ENCODE data around the gene SMYD3. TPM values are rescaled to one million over a fixed set of nuclear protein-coding genes. Genes with fewer than 3 reads are reported as not detected.
"Not testable (repeated sequence)": the region's sequence is repeated elsewhere in the genome, so short reads cannot be mapped to it uniquely, and the experiment has no call there.

SMYD3 gene
- total and polyA plus RNA-seq, 2 donors (not counting 1 experiment from before 2014, with no cell fraction given) = 9.7 to 37.2 TPM

- H3K4me3 ChIP-seq (ENCODE audit: control extremely low read depth in 1 of 5, extremely low read depth in 1 of 5, insufficient read depth in 1 of 5, low read depth in 2 of 5, low read length in 4 of 5) = no peak overlapping the region
- Mint-ChIP-seq H3K27me3 (no peaks in the 10 kb centered on the region), H3K9me3 (ENCODE audit: insufficient read depth) (peaks cover 3% of the 10 kb centered on the region), H3K4me3 (no peak overlapping the region), H3K27ac (no peak overlapping the region), H3K4me1 (no peaks in the 10 kb centered on the region)
- DNase-seq (no peak), ATAC-seq (ENCODE audit: low read depth) (no peak)
- no peaks in the 10 kb centered on the region for H4K20me1 ChIP-seq (ENCODE audit: control insufficient read depth, insufficient read depth, low read length, poor library complexity, severe bottlenecking)
- no peak overlapping the region for H3K9ac ChIP-seq (ENCODE audit: low read length)
- ChIA-PET POLR2A (no interaction called here), CTCF (no interaction called here)
- 98% methylated on average over 10 of the region's 11 CpGs for WGBS (ENCODE audit: insufficient coverage)
- no peak overlapping the region for H2AFZ ChIP-seq (ENCODE audit: insufficient read depth, low read depth, low read length, poor library complexity, severe bottlenecking)
- H3K27ac ChIP-seq (ENCODE audit: low read length in 2 of 2) = no peak overlapping the region
- H3K79me2 ChIP-seq (ENCODE audit: control insufficient read depth, insufficient read depth, low read length) = no peaks in the 10 kb centered on the region
- no peaks in the 10 kb centered on the region for H3K36me3 ChIP-seq (replicated peaks in 1 of 2; ENCODE audit: control extremely low read depth in 1 of 2, control insufficient read depth in 1 of 2, extremely low read depth in 1 of 2, insufficient read depth in 2 of 2, low read length in 1 of 2)
- H3K4me1 ChIP-seq (ENCODE audit: control insufficient read depth in 2 of 2, insufficient read depth in 2 of 2, low read length in 2 of 2) = no peaks in the 10 kb centered on the region
- no peak overlapping the region for H3K4me2 ChIP-seq (replicated peaks; ENCODE audit: low read depth, low read length, poor library complexity, severe bottlenecking)
- H3K9me3 ChIP-seq (ENCODE audit: control extremely low read depth in 1 of 3, control insufficient read depth in 2 of 3, insufficient read depth in 1 of 3, low read length in 2 of 3) = peaks cover 0 to 13% (median 0%) of the 10 kb centered on the region in 3 donors
- H3K27me3 ChIP-seq (replicated peaks in 1 of 4; ENCODE audit: control extremely low read depth in 1 of 4, control insufficient read depth in 3 of 4, insufficient read depth in 4 of 4, low read length in 3 of 4) = no peaks in the 10 kb centered on the region
- intact Hi-C loops (cut with micrococcal nuclease) = no loop called here
- no peak for TF ChIP-seq EZH2 (IDR thresholded peaks at IDR 0.05; ENCODE audit: borderline replicate concordance, insufficient read depth, low read depth, low read length, poor library complexity, severe bottlenecking)
- TF ChIP-seq, protein P1, sequence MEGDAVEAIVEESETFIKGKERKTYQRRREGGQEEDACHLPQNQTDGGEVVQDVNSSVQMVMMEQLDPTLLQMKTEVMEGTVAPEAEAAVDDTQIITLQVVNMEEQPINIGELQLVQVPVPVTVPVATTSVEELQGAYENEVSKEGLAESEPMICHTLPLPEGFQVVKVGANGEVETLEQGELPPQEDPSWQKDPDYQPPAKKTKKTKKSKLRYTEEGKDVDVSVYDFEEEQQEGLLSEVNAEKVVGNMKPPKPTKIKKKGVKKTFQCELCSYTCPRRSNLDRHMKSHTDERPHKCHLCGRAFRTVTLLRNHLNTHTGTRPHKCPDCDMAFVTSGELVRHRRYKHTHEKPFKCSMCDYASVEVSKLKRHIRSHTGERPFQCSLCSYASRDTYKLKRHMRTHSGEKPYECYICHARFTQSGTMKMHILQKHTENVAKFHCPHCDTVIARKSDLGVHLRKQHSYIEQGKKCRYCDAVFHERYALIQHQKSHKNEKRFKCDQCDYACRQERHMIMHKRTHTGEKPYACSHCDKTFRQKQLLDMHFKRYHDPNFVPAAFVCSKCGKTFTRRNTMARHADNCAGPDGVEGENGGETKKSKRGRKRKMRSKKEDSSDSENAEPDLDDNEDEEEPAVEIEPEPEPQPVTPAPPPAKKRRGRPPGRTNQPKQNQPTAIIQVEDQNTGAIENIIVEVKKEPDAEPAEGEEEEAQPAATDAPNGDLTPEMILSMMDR (IDR thresholded peaks at IDR 0.05) = no peak
These were observed 684.1 kb downstream of the SMYD3 start for GRCh38 chr1:245822996-245823395.

- H3K27ac ChIP-seq (ENCODE audit: low read length in 2 of 2); H3K36me3 ChIP-seq (replicated peaks in 1 of 2; ENCODE audit: control extremely low read depth in 1 of 2, control insufficient read depth in 1 of 2, extremely low read depth in 1 of 2, insufficient read depth in 2 of 2, low read length in 1 of 2); H3K27me3 ChIP-seq (replicated peaks in 1 of 4; ENCODE audit: control extremely low read depth in 1 of 4, control insufficient read depth in 3 of 4, insufficient read depth in 4 of 4, low read length in 3 of 4); H3K4me1 ChIP-seq (ENCODE audit: control insufficient read depth in 2 of 2, insufficient read depth in 2 of 2, low read length in 2 of 2); H3K27me3 Mint-ChIP-seq; H3K79me2 ChIP-seq (ENCODE audit: control insufficient read depth, insufficient read depth, low read length); ATAC-seq (ENCODE audit: low read depth); H3K27ac Mint-ChIP-seq; H3K9me3 Mint-ChIP-seq (ENCODE audit: insufficient read depth); H3K4me1 Mint-ChIP-seq; H3K4me2 ChIP-seq (replicated peaks; ENCODE audit: low read depth, low read length, poor library complexity, severe bottlenecking); H3K9me3 ChIP-seq (ENCODE audit: control extremely low read depth in 1 of 3, control insufficient read depth in 2 of 3, insufficient read depth in 1 of 3, low read length in 2 of 3); H4K20me1 ChIP-seq (ENCODE audit: control insufficient read depth, insufficient read depth, low read length, poor library complexity, severe bottlenecking); H3K4me3 ChIP-seq (ENCODE audit: control extremely low read depth in 1 of 5, extremely low read depth in 1 of 5, insufficient read depth in 1 of 5, low read depth in 2 of 5, low read length in 4 of 5); POLR2A ChIA-PET; H2AFZ ChIP-seq (ENCODE audit: insufficient read depth, low read depth, low read length, poor library complexity, severe bottlenecking); H3K4me3 Mint-ChIP-seq; H3K9ac ChIP-seq (ENCODE audit: low read length); CTCF ChIA-PET; intact Hi-C loops (cut with micrococcal nuclease); DNase-seq: not testable (repeated sequence)
- no CpG with 5 or more reads among the region's 6 CpGs for WGBS (ENCODE audit: insufficient coverage)
These were observed 688.7 kb downstream of the SMYD3 start for GRCh38 chr1:245818363-245818762.

- H3K27ac ChIP-seq (ENCODE audit: low read length in 2 of 2); H3K9ac ChIP-seq (ENCODE audit: low read length); H3K4me3 Mint-ChIP-seq; H3K27me3 ChIP-seq (replicated peaks in 1 of 4; ENCODE audit: control extremely low read depth in 1 of 4, control insufficient read depth in 3 of 4, insufficient read depth in 4 of 4, low read length in 3 of 4); H3K79me2 ChIP-seq (ENCODE audit: control insufficient read depth, insufficient read depth, low read length); ATAC-seq (ENCODE audit: low read depth); H3K4me3 ChIP-seq (ENCODE audit: control extremely low read depth in 1 of 5, extremely low read depth in 1 of 5, insufficient read depth in 1 of 5, low read depth in 2 of 5, low read length in 4 of 5); H4K20me1 ChIP-seq (ENCODE audit: control insufficient read depth, insufficient read depth, low read length, poor library complexity, severe bottlenecking); H3K27ac Mint-ChIP-seq; CTCF ChIA-PET; POLR2A ChIA-PET; H3K27me3 Mint-ChIP-seq; H2AFZ ChIP-seq (ENCODE audit: insufficient read depth, low read depth, low read length, poor library complexity, severe bottlenecking); H3K9me3 Mint-ChIP-seq (ENCODE audit: insufficient read depth); H3K4me2 ChIP-seq (replicated peaks; ENCODE audit: low read depth, low read length, poor library complexity, severe bottlenecking); DNase-seq; H3K4me1 Mint-ChIP-seq; H3K9me3 ChIP-seq (ENCODE audit: control extremely low read depth in 1 of 3, control insufficient read depth in 2 of 3, insufficient read depth in 1 of 3, low read length in 2 of 3); intact Hi-C loops (cut with micrococcal nuclease); H3K36me3 ChIP-seq (replicated peaks in 1 of 2; ENCODE audit: control extremely low read depth in 1 of 2, control insufficient read depth in 1 of 2, extremely low read depth in 1 of 2, insufficient read depth in 2 of 2, low read length in 1 of 2); H3K4me1 ChIP-seq (ENCODE audit: control insufficient read depth in 2 of 2, insufficient read depth in 2 of 2, low read length in 2 of 2): not testable (repeated sequence)
- 96% methylated on average over 16 of the region's 24 CpGs for WGBS (ENCODE audit: insufficient coverage)
These were observed 690.6 kb downstream of the SMYD3 start for GRCh38 chr1:245816496-245816895.
